ENCODE data around the gene CAB39.

DNA sequence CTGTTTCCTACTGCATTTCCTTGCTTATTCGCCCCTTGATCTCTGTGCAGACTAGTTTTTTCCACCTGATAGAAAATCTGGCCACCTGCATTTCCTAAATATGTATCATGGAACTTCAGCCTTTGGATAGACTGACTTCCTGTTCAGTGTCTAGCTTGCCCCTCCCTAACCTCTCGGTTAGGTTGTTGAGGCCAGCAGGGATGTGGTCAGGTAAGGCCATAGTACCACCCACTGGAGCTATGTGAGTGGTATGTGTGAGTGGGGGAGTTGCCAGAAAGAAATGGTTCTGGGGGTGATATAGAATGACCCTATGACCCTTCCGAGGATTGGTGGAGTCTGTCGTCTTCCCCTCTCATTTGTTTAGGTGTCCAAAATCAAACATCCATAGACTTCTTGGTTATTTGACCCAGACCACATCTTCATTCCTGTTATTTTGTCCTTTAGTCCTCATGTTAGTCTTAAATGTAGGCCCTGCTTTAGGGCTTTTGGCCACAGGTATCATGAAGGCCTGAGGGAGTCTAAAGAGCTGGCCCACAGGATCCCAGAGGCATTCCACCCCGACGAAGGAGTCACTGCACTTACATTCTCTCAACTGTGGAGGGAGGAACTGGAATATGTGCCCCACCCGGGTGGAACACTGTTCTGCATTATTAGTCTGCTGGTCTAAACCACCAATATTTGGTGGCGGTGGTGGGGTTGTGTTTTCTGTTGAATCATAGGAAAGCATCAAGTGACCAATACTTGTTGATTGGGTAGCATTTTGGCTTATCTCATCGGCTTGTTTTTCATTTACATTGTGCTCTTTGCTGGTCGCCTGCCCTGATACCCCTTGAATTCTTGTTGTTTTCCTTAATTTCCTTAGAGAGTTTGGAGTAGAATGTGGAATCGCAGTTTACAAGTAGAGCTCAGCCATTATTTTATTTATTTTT, 21.9 kb downstream of the CAB39 start:
- TF ChIP-seq, protein P1, sequence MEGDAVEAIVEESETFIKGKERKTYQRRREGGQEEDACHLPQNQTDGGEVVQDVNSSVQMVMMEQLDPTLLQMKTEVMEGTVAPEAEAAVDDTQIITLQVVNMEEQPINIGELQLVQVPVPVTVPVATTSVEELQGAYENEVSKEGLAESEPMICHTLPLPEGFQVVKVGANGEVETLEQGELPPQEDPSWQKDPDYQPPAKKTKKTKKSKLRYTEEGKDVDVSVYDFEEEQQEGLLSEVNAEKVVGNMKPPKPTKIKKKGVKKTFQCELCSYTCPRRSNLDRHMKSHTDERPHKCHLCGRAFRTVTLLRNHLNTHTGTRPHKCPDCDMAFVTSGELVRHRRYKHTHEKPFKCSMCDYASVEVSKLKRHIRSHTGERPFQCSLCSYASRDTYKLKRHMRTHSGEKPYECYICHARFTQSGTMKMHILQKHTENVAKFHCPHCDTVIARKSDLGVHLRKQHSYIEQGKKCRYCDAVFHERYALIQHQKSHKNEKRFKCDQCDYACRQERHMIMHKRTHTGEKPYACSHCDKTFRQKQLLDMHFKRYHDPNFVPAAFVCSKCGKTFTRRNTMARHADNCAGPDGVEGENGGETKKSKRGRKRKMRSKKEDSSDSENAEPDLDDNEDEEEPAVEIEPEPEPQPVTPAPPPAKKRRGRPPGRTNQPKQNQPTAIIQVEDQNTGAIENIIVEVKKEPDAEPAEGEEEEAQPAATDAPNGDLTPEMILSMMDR (IDR thresholded peaks at IDR 0.05; ENCODE audit: borderline replicate concordance, extremely low read depth, low read length, poor library complexity, severe bottlenecking), result no peak
- TF ChIP-seq EZH2 (IDR thresholded peaks at IDR 0.05; ENCODE audit: borderline replicate concordance, low read depth, low read length, severe bottlenecking), result no peak
